WTC11 (cell line): ENCODE measurements around the gene DSE. TPM values are rescaled to one million over a fixed set of nuclear protein-coding genes. Genes with fewer than 3 reads are reported as not detected.
A peak's percentile ranks its signal among the peaks of the same experiment; 100 is the strongest.

Source experiments
- ATAC-seq: fragments of 200-7000 bp; cut with Tn5 transposase; 2 replicates; pipeline ENCODE4 v1.10.0; 2021; ENCODE audit warnings: mild to moderate bottlenecking, moderate library complexity
- CTCF ChIA-PET: fragments of 300-600 bp; sonication (Branson Sonifier 250); formaldehyde crosslinking; loops from one replicate; lab custom pipeline; 2021; ENCODE audit warnings: antibody characterized with exemption; lab: Charles Lee
- POLR2A ChIA-PET: fragments of 350-600 bp; sonication (Branson Sonifier 250); formaldehyde crosslinking; loops from one replicate; lab custom pipeline; 2021; ENCODE audit warnings: antibody characterized with exemption; lab: Charles Lee
- DNase-seq: peaks from one replicate; pipeline ENCODE4 v3.0.0; 2021; ENCODE audit warnings: low spot score
- H3K27ac Mint-ChIP-seq: 2 replicates; pipeline ENCODE4 v1.8.0; 2021; ENCODE audit warnings: mixed read lengths
- H3K27me3 Mint-ChIP-seq: 2 replicates; pipeline ENCODE4 v1.8.0; 2021; ENCODE audit warnings: low read depth, mild to moderate bottlenecking, moderate library complexity, mixed read lengths
- H3K36me3 Mint-ChIP-seq: 2 replicates; pipeline ENCODE4 v1.8.0; 2021; ENCODE audit warnings: mixed read lengths
- H3K4me1 Mint-ChIP-seq: 2 replicates; pipeline ENCODE4 v1.8.0; 2022; ENCODE audit warnings: mixed read lengths
- H3K4me3 Mint-ChIP-seq: 2 replicates; pipeline ENCODE4 v1.8.0; 2021; ENCODE audit warnings: mild to moderate bottlenecking, moderate library complexity, mixed read lengths
- H3K9me3 Mint-ChIP-seq: 2 replicates; pipeline ENCODE4 v1.8.0; 2021; ENCODE audit warnings: mixed read lengths
- AR ChIP-seq: fragments of 250-450 bp; sonication (Bioruptor Pico); IDR thresholded peaks from 2 replicates; pipeline ENCODE4 v1.9.0; 2021; ENCODE audit warnings: mild to moderate bottlenecking
- CDX4 ChIP-seq: fragments of 250-450 bp; sonication (Bioruptor Pico); IDR thresholded peaks from 2 replicates; pipeline ENCODE4 v1.9.0; 2021; ENCODE audit warnings: moderate library complexity, mild to moderate bottlenecking, inconsistent platforms, borderline replicate concordance
- CREB1 ChIP-seq: sonication (generic); formaldehyde crosslinking; IDR thresholded peaks from 2 replicates; pipeline ENCODE4 v1.8.0; 2023; ENCODE audit warnings: mild to moderate bottlenecking, missing genetic modification reagents
- E2F4 ChIP-seq: sonication (generic); formaldehyde crosslinking; IDR thresholded peaks from 2 replicates; pipeline ENCODE4 v1.8.1; 2022; ENCODE audit warnings: low read depth, mild to moderate bottlenecking, moderate library complexity, missing genetic modification reagents, borderline replicate concordance
- HMGA2 ChIP-seq: fragments of 250-450 bp; sonication (Bioruptor Pico); IDR thresholded peaks from 2 replicates; pipeline ENCODE4 v1.4.0; 2021; ENCODE audit warnings: mild to moderate bottlenecking, moderate library complexity
- HMGXB4 ChIP-seq: sonication (generic); formaldehyde crosslinking; IDR thresholded peaks from 2 replicates; pipeline ENCODE4 v1.8.1; 2023; ENCODE audit warnings: mild to moderate bottlenecking, moderate library complexity, missing genetic modification reagents
- NR3C1 ChIP-seq: sonication (generic); formaldehyde crosslinking; conservative IDR thresholded peaks from 2 replicates; pipeline ENCODE4 v1.8.1; 2023; ENCODE audit warnings: low read depth, mild to moderate bottlenecking, missing genetic modification reagents
- PRRX2 ChIP-seq: fragments of 250-450 bp; sonication (Bioruptor Pico); IDR thresholded peaks from 2 replicates; pipeline ENCODE4 v1.8.0; 2021; ENCODE audit warnings: mild to moderate bottlenecking
- SMAD3 ChIP-seq: sonication (generic); formaldehyde crosslinking; IDR thresholded peaks from 2 replicates; pipeline ENCODE4 v1.8.0; 2022; ENCODE audit warnings: missing genetic modification reagents, mild to moderate bottlenecking, borderline replicate concordance
- SP1 ChIP-seq: sonication (generic); formaldehyde crosslinking; conservative IDR thresholded peaks from 2 replicates; pipeline ENCODE4 v1.8.1; 2022; ENCODE audit warnings: missing genetic modification reagents
- STAT6 ChIP-seq: sonication (generic); formaldehyde crosslinking; conservative IDR thresholded peaks from 2 replicates; pipeline ENCODE4 v1.8.1; 2023; ENCODE audit warnings: mild to moderate bottlenecking, low read depth, missing genetic modification reagents, moderate library complexity
- TCF7 ChIP-seq: sonication (generic); formaldehyde crosslinking; IDR thresholded peaks from 2 replicates; pipeline ENCODE4 v1.8.0; 2022; ENCODE audit warnings: mild to moderate bottlenecking, low read depth, missing genetic modification reagents, moderate library complexity
- USF2 ChIP-seq: sonication (generic); formaldehyde crosslinking; IDR thresholded peaks from 2 replicates; pipeline ENCODE4 v1.8.1; 2023; ENCODE audit warnings: mild to moderate bottlenecking, missing genetic modification reagents, moderate library complexity
- ZBTB43 ChIP-seq: sonication (generic); formaldehyde crosslinking; IDR thresholded peaks from 2 replicates; pipeline ENCODE4 v1.8.1; 2023; ENCODE audit warnings: mild to moderate bottlenecking, missing genetic modification reagents
- ZMAT4 ChIP-seq: fragments of 250-450 bp; sonication (Bioruptor Pico); IDR thresholded peaks from 2 replicates; pipeline ENCODE4 v1.9.0; 2021; ENCODE audit warnings: mild to moderate bottlenecking
- ZNF121 ChIP-seq: sonication (generic); formaldehyde crosslinking; IDR thresholded peaks from 2 replicates; pipeline ENCODE4 v1.8.0; 2023; ENCODE audit warnings: missing genetic modification reagents
- ZNF281 ChIP-seq: sonication (generic); formaldehyde crosslinking; IDR thresholded peaks from 2 replicates; pipeline ENCODE4 v1.8.0; 2023; ENCODE audit warnings: mild to moderate bottlenecking, missing genetic modification reagents
- ZNF317 ChIP-seq: sonication (generic); formaldehyde crosslinking; IDR thresholded peaks from 2 replicates; pipeline ENCODE4 v1.8.1; 2023; ENCODE audit warnings: low read depth, mild to moderate bottlenecking, moderate library complexity, missing genetic modification reagents, borderline replicate concordance
- ZNF512 ChIP-seq: sonication (generic); formaldehyde crosslinking; IDR thresholded peaks from 2 replicates; pipeline ENCODE4 v1.8.1; 2022; ENCODE audit warnings: missing genetic modification reagents, borderline replicate concordance
- total RNA-seq: library from RNA; stranded (reverse); gene quantifications from 3 replicates; pipeline ENCODE4 v1.2.3, GENCODE V29; 2021

DSE gene
- total RNA-seq, 1 experiment from 2014 or later: 78.3 TPM

GRCh38 chr6:116328528-116328903 is 42.2 kb upstream of the DSE start (continued):
- TF ChIP-seq HMGXB4 (CRISPR knock-in tag) (no peak), STAT6 (CRISPR knock-in tag) (no peak), ZNF317 (CRISPR knock-in tag) (no peak), ZNF121 (CRISPR knock-in tag) (no peak), AR (CRISPR knock-in tag) (no peak), PRRX2 (CRISPR knock-in tag) (no peak), ZNF281 (CRISPR knock-in tag) (no peak), USF2 (CRISPR knock-in tag) (no peak), CREB1 (CRISPR knock-in tag) (no peak), E2F4 (CRISPR knock-in tag) (no peak), ZNF512 (CRISPR knock-in tag) (no peak)

- Mint-ChIP-seq H3K4me1 (peaks cover 55% of the 10 kb centered on the region), H3K4me3 (no peak overlapping the region), H3K27ac (0 out of 2 replicates have a peak overlapping the region, but pooled peaks have one; percentile 33), H3K27me3 (no peaks in the 10 kb centered on the region), H3K36me3 (peaks cover 17% of the 10 kb centered on the region), H3K9me3 (peaks cover 19% of the 10 kb centered on the region)
- ChIA-PET CTCF (no interaction called here), POLR2A (no interaction called here)
- no peak for ATAC-seq
- no peak for DNase-seq
- TF ChIP-seq ZMAT4 (CRISPR knock-in tag): no peak
- no peak for TF ChIP-seq SMAD3
- no peak for TF ChIP-seq NR3C1 (CRISPR knock-in tag)
- TF ChIP-seq SP1 (CRISPR knock-in tag): no peak
- TF ChIP-seq HMGA2 (CRISPR knock-in tag): no peak
- TF ChIP-seq CDX4 (CRISPR knock-in tag): no peak
- no peak for TF ChIP-seq TCF7 (CRISPR knock-in tag)
- TF ChIP-seq ZNF317 (CRISPR knock-in tag): no peak
- no peak for TF ChIP-seq ZBTB43 (CRISPR knock-in tag)
Measured at GRCh38 chr6:116329156-116329555, 41.6 kb upstream of the DSE start.
